Transverse colon (tissue), 4 donors: ENCODE data around the gene ACTL6B. TPM values are rescaled to one million over a fixed set of nuclear protein-coding genes. Genes with fewer than 3 reads are reported as not detected.

Experiments
- DNase-seq: peaks from one replicate; pipeline ENCODE4 v3.0.0-alpha.2; 2019
- H3K27ac ChIP-seq, 4 donors: fragments of 200-600 bp; sonication (generic); 2 replicates each; pipeline ENCODE4 v1.5.1; 2016 to 2018; ENCODE audit warnings: inconsistent platforms in 4 of 4
- H3K27me3 ChIP-seq: fragments of 200-600 bp; sonication (generic); 2 replicates; pipeline ENCODE4 v1.5.1; 2017; ENCODE audit warnings: inconsistent platforms
- H3K36me3 ChIP-seq, 4 donors: fragments of 200-600 bp; sonication (generic); 2 replicates each; pipeline ENCODE4 v1.5.1; 2017 to 2019; ENCODE audit warnings: inconsistent platforms in 4 of 4
- H3K4me1 ChIP-seq, 4 donors: fragments of 200-600 bp; sonication (generic); 2 replicates each; pipeline ENCODE4 v1.5.1; 2017 to 2020; ENCODE audit warnings: inconsistent platforms in 4 of 4
- H3K4me3 ChIP-seq, 4 donors: fragments of 200-600 bp; sonication (generic); 1 replicate in 1 of 4; 2 replicates in 3 of 4; pipeline versions ENCODE4 v1.5.1 to v1.6.1; 2017 to 2019; ENCODE audit warnings: inconsistent platforms in 4 of 4
- H3K9me3 ChIP-seq, 2 donors: fragments of 200-600 bp; sonication (generic); 2 replicates each; pipeline ENCODE4 v1.5.1; 2017 to 2019; ENCODE audit warnings: inconsistent platforms in 2 of 2
- CTCF ChIP-seq, 5 experiments: fragments of 200-600 bp in 3 of 5; fragments of 450-650 bp in 2 of 5; sonication (generic) in 3 of 5; IDR thresholded peaks; 1 replicate in 2 of 5; 2 replicates in 3 of 5; pipeline ENCODE4 v1.5.1; 2016 to 2017; ENCODE audit warnings: antibody characterized with exemption in 5 of 5, inconsistent platforms in 3 of 5, mild to moderate bottlenecking in 2 of 5, moderate library complexity in 1 of 5
- EP300 ChIP-seq: sonication (generic); formaldehyde crosslinking; IDR thresholded peaks from one replicate; pipeline ENCODE4 v1.6.1; 2017; ENCODE audit warnings: antibody characterized with exemption, low read depth
- POLR2A ChIP-seq: fragments of 450-650 bp; IDR thresholded peaks from one replicate; pipeline ENCODE4 v1.6.1; 2016; ENCODE audit warnings: antibody characterized with exemption, mild to moderate bottlenecking, moderate library complexity
- POLR2AphosphoS5 ChIP-seq, 3 donors: sonication (generic); formaldehyde crosslinking; IDR thresholded peaks; one replicate each; pipeline ENCODE4 v1.6.1; 2016; ENCODE audit warnings: antibody characterized with exemption in 3 of 3
- WGBS, 2 donors: methylation state at CpG; one replicate each; pipeline ENCODE4 v1.1.5; 2018; ENCODE audit warnings: low coverage in 1 of 2; 5-methylcytosine and 5-hydroxymethylcytosine counted together
- in situ Hi-C, 4 donors: fragments of 200-750 bp; cut with MboI; loops; one replicate each; pipeline versions ENCODE4 v1.15.0 to v1.15.1; 2017; ENCODE audit warnings: low sequenced_read_pairs in 3 of 4, low pct_ligation_motif_present in 1 of 4, low pct_unique_long_range_greater_than_20kb in 1 of 4
- intact Hi-C: fragments of 100-400 bp; cut with DNase I; formaldehyde crosslinking; loops from one replicate; pipeline ENCODE4 v1.15.1; 2023; ENCODE audit warnings: low total_unique reads
- total RNA-seq, 4 donors: library from RNA; depleted of rRNA; stranded (reverse); fragments of >200 nt; gene quantifications; one replicate each; pipeline ENCODE4 v1.1.0, GENCODE V29; 2016

ACTL6B gene
- total RNA-seq, 4 donors from 2014 or later, result not detected

- no peak for DNase-seq
These were observed 29.1 kb downstream of the ACTL6B start for GRCh38 chr7:100627238-100627549.

GRCh38 chr7:100626530-100627237 is 29.6 kb downstream of the ACTL6B start:
- Histone ChIP-seq H3K9me3 (no peaks in the 10 kb centered on the region), H3K36me3 (no peaks in the 10 kb centered on the region), H3K27ac (peak overlapping the region; percentile 28 to 61 (median 48)), H3K27me3 (no peaks in the 10 kb centered on the region), H3K4me1 (peaks cover 3 to 12% (median 7%) of the 10 kb centered on the region in 4 donors), H3K4me3 (peak overlapping the region in 3 of 4 donors; percentile 12 to 46 (median 28))
- DNase-seq, result peak; percentile 93
- 5 to 14% methylated on average over 7 to 27 of the region's 37 CpGs for WGBS, 2 donors
- intact Hi-C loops (no loop called here), in situ Hi-C loops (no loop called here)
- no peak for TF ChIP-seq EP300
- peak in 1 of 3 donors; percentile 40 for TF ChIP-seq POLR2AphosphoS5 (IDR thresholded peaks at IDR 0.05)

More at GRCh38 chr7:100627238-100627549, 29.1 kb downstream of the ACTL6B start:
- H3K4me3 ChIP-seq, result peak overlapping the region in 2 of 4 donors; percentile 28 to 46
- no peaks in the 10 kb centered on the region for H3K27me3 ChIP-seq
- WGBS, 2 donors, result 92 to 95% methylated on average over 10 to 20 of the region's 21 CpGs
- intact Hi-C loops, result no loop called here
- TF ChIP-seq CTCF (IDR thresholded peaks at IDR 0.05), result no peak
- TF ChIP-seq POLR2AphosphoS5 (IDR thresholded peaks at IDR 0.05), result no peak
- no peak for TF ChIP-seq EP300
- TF ChIP-seq POLR2A, result no peak
- in situ Hi-C loops, result no loop called here
- H3K36me3 ChIP-seq, result no peaks in the 10 kb centered on the region
- peak overlapping the region in 2 of 4 donors; percentile 28 to 46 for H3K27ac ChIP-seq
- peaks cover 3 to 12% (median 7%) of the 10 kb centered on the region in 4 donors for H3K4me1 ChIP-seq
- H3K9me3 ChIP-seq, result no peaks in the 10 kb centered on the region

- H3K36me3 ChIP-seq, result no peaks in the 10 kb centered on the region
- 12 to 56% methylated on average over 1 to 3 of the region's 3 CpGs for WGBS, 2 donors
- H3K4me1 ChIP-seq, result peaks cover 3 to 12% (median 7%) of the 10 kb centered on the region in 4 donors
- in situ Hi-C loops, result no loop called here
- no peaks in the 10 kb centered on the region for H3K27me3 ChIP-seq
- H3K4me3 ChIP-seq, result peak overlapping the region in 1 of 4 donors; percentile 46
- DNase-seq, result no peak
- intact Hi-C loops, result no loop called here
- H3K9me3 ChIP-seq, result no peaks in the 10 kb centered on the region
- TF ChIP-seq POLR2A, result no peak
- no peak for TF ChIP-seq CTCF (IDR thresholded peaks at IDR 0.05)
- TF ChIP-seq EP300, result no peak
- no peak for TF ChIP-seq POLR2AphosphoS5 (IDR thresholded peaks at IDR 0.05)
- no peak overlapping the region for H3K27ac ChIP-seq
These were observed 30.2 kb downstream of the ACTL6B start for GRCh38 chr7:100626055-100626454.

GRCh38 chr7:100623951-100624824 is 32.1 kb downstream of the ACTL6B start:
- no peak for DNase-seq
- Histone ChIP-seq H3K36me3 (no peaks in the 10 kb centered on the region), H3K4me1 (peaks cover 3 to 12% (median 7%) of the 10 kb centered on the region in 4 donors), H3K4me3 (no peak overlapping the region), H3K27me3 (no peaks in the 10 kb centered on the region), H3K9me3 (no peaks in the 10 kb centered on the region), H3K27ac (no peak overlapping the region)
- whole genome bisulfite sequencing, 2 donors, result 80 to 86% methylated on average over 12 to 15 of the region's 15 CpGs
- TF ChIP-seq POLR2AphosphoS5 (IDR thresholded peaks at IDR 0.05) (no peak), EP300 (no peak), CTCF (IDR thresholded peaks at IDR 0.05) (no peak), POLR2A (no peak)
- intact Hi-C loops (no loop called here), in situ Hi-C loops (no loop called here)
